C1 segment of cervical spinal cord (tissue), 14 donors: ENCODE measurements around the gene VMP1.

Experiments used
- DNase-seq, 14 donors: peaks; one replicate each; lab custom pipeline; 2025; lab: John Stamatoyannopoulos, UW

The VMP1 gene

GRCh38 chr17:59707971-59708430 lies 547 bp downstream of the VMP1 start:
- DNase-seq: no peak

DNA sequence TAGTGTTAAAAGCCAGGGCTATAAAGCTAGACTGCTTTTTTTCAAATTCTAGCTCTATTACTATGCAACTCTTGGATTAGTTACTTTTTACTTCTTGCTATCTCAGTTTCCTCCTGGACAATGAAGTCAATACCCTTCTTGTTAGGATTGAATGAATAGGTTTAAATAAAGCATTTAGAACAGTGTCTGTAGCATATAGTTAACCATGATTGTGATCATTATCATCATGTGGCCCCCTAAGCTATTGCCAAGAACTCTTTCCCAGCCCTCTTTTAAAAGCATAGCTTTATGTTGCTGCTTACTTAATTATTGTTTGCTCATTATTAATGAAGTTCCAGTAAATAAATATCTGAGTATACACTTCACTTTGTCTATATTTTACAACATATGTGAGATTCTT lies 4.5 kb downstream of the VMP1 start:
- DNase-seq: no peak

- no peak for DNase-seq
These were observed 5.4 kb downstream of the VMP1 start for GRCh38 chr17:59712862-59713261.

GRCh38 chr17:59714255-59714654 lies 6.8 kb downstream of the VMP1 start:
- DNase-seq: no peak

GRCh38 chr17:59716427-59716826 lies 9.0 kb downstream of the VMP1 start:
- DNase-seq: no peak

GRCh38 chr17:59719526-59719925 lies 12.1 kb downstream of the VMP1 start:
- DNase-seq: no peak

DNA sequence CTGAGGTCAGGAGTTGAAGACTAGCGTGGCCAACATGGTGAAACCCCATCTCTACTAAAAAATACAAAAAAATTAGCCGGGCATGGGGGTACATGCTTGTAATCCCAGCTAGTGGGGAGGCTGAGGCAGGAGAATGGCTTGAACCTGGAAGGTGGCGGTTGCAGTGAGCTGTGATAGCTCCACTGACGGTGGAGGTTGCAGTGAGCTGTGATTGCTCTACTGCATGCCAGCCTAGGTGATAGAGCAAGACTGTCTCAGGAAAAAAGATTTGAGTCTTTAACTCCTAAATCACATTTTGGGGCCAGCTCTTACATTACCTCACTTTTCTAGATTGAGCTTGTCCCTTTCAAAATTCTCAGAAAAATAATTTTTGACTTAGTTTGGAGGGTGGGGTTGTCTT lies 15.2 kb downstream of the VMP1 start:
- no peak for DNase-seq

DNA sequence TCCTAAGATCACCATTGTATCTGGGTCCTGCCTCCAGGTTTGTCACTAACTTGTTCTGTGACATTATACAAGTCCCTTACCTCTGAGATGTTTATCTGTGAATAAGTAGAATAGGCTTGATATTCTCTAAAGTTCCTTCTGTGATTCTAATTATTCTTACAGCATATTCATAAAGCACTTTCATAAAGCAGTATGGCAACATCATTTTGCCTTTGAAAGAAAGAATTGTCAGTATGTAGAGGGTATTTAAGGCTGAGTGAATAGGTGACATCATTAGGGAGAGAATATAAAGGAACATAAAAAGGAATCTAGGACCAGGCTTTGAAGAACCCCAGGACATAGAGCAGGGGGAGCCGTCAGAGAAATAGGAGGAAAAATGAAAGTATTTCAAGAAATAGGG lies 15.6 kb downstream of the VMP1 start:
- no peak for DNase-seq

DNA sequence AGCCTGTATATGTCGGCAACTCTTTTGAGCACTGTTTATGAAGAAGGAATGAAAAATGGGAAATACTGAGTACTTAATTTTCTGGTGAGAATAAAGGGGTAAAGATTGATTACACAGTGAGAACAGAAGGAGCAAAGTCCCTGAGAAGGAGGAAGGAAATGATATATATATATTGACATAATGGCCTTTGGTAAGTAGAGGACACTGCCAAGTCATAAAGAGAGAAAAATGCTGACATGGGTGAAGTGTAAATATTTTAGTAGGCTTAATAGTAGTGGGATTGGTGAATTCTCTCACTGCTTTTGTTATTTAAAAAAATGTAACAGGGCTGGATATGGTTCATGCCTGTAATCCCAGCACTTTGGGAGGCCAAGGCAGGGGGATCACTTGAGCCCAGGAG lies 16.2 kb downstream of the VMP1 start:
- no peak for DNase-seq

GRCh38 chr17:59725691-59726090 lies 18.2 kb downstream of the VMP1 start:
- DNase-seq: no peak

- no peak for DNase-seq
These were observed 20.5 kb downstream of the VMP1 start for GRCh38 chr17:59727817-59728533.

GRCh38 chr17:59730268-59730834 lies 22.9 kb downstream of the VMP1 start:
- no peak for DNase-seq

GRCh38 chr17:59733697-59734096 lies 26.2 kb downstream of the VMP1 start:
- DNase-seq: no peak

DNA sequence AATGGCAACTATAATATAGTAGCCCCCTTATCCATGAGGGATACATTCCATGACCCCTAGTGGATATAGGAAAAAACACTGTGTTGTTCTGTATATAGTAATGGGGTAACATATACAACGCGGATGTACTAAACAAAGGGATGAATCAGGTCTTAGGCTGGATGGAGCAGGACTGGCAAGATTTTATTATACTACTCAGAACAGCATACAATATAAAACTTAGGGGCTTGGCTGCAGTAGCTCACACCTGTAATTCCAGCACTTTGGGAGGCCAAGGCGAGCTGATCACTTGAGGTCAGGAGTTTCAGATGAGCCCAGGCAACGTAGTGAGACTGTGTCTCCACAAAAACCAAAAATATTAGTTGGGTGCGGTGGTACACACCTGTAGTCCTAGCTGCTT lies 26.8 kb downstream of the VMP1 start:
- no peak for DNase-seq

GRCh38 chr17:59737324-59737723 lies 29.9 kb downstream of the VMP1 start:
- no peak for DNase-seq

DNA sequence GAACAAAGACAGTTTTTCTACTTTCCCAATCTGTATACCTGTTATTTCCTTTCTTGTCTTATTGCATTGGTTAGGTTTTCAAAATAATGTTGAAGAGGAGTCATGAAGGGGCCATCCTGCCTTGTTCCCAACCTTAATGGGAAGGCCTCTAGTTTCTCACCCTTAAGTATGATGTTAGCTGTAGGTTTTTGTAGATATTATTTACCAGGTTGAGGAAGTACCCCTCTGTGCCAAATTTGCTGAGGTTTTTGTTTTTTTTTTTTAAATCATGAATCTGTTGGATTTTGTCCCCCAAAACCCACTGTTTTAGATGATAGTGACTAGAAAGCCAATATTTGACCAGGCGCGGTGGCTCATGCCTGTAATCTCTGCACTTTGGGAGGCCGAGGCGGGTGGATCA lies 36.4 kb downstream of the VMP1 start:
- no peak for DNase-seq

GRCh38 chr17:59745040-59745439 lies 37.6 kb downstream of the VMP1 start:
- no peak for DNase-seq

- DNase-seq: no peak
These were observed 39.5 kb downstream of the VMP1 start for GRCh38 chr17:59746849-59747445.

DNA sequence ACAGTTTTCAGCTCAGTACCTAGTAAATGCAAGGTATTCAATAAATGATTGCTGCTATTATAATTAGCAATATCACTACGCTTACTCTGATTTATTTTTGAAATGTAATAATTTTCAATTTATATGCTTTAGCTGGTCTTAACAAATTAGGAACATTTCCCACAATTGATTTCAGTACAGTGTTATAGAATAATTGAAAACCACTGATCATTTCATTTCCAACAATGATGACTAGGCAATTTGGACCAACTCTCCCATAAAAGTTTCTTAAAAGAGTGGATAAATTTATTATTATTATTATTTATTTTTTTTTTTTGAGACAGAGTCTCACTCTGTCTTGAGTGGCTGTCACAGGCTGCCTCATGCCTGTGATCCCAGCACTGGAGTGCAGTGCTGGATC lies 41.1 kb downstream of the VMP1 start:
- no peak for DNase-seq

GRCh38 chr17:59751955-59752413 lies 44.5 kb downstream of the VMP1 start:
- DNase-seq: no peak

- no peak for DNase-seq
These were observed 45.0 kb downstream of the VMP1 start for GRCh38 chr17:59752446-59752845.

- DNase-seq: no peak
These were observed 45.5 kb downstream of the VMP1 start for GRCh38 chr17:59752922-59753321.
